Left cardiac atrium (tissue), 4 donors: Measurements from ENCODE around the gene PNMA1. TPM values are rescaled to one million over a fixed set of nuclear protein-coding genes. Genes with fewer than 3 reads are reported as not detected.
A peak's percentile ranks its signal among the peaks of the same experiment; 100 is the strongest.

Experiments used
- ATAC-seq, 2 donors: fragments of 200-7000 bp; cut with Tn5 transposase; one replicate each; pipeline ENCODE4 v1.9.1; 2020; ENCODE audit warnings: mild to moderate bottlenecking in 2 of 2, moderate library complexity in 2 of 2
- DNase-seq: peaks from one replicate; pipeline ENCODE4 v3.0.0-alpha.2; 2020
- intact Hi-C, 2 donors: fragments of 100-400 bp; cut with DNase I; formaldehyde crosslinking; loops; one replicate each; pipeline versions ENCODE4 v1.14.1 to v1.15.1; 2022 to 2023
- total RNA-seq, 2 donors: library from RNA; stranded (reverse); fragmentation: NEBNext Ultra II Directional; extraction: Animal tissue kit (Norgen Biotek cat#: 25700); gene quantifications; one replicate each; pipeline ENCODE4 v1.2.1, GENCODE V29; 2021
- donor health status: DM: no; HTN: yes; CAD: no.
- donor health status: DM: no; HTN: yes; CAD: no; lungs with severe emphysema.
- donor health status: DM: yes; HTN: yes; CAD: no.
- donor health status: Dilated cardiomyopathy.

PNMA1 gene
- total RNA-seq, 2 donors from 2014 or later, result 25.9 to 29.6 TPM

DNA sequence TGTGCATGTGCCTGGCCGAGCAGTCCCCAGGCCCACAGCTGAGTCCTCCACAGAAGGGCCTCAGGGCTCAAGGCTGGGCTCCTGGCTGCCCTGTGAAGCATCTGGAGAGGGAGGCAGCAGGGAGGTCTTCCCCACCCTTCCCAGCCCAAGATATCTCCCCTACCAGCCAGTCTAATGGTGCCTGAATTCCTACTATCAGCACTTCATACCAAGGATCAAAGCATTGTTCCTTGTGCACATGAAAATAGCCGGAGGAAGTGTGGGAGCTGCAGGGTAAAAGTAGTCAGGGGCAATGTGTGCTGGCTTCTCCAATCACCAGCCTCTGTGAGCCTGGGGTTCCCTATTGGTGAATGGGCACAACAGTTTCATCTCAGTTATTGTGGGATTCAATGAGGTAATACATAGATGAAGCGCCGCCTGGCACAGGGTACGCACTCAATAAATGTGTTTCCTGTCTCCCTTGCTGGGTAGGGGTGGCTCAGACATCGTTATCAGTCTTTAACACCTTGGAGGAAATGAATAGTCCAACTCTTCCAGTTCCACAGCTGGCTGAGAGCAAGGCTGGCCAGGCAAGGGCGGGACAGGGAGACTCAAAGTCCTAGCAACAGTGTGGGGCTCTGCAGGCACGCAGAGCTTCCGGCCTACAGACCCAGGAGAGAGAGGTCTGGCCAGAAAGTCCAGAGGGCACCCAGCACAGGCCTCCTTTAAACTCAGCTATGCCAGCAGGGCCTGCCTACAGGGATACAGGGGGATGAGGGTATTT is 39.1 kb upstream of the PNMA1 start:
- intact Hi-C loops, result no loop called here

DNA sequence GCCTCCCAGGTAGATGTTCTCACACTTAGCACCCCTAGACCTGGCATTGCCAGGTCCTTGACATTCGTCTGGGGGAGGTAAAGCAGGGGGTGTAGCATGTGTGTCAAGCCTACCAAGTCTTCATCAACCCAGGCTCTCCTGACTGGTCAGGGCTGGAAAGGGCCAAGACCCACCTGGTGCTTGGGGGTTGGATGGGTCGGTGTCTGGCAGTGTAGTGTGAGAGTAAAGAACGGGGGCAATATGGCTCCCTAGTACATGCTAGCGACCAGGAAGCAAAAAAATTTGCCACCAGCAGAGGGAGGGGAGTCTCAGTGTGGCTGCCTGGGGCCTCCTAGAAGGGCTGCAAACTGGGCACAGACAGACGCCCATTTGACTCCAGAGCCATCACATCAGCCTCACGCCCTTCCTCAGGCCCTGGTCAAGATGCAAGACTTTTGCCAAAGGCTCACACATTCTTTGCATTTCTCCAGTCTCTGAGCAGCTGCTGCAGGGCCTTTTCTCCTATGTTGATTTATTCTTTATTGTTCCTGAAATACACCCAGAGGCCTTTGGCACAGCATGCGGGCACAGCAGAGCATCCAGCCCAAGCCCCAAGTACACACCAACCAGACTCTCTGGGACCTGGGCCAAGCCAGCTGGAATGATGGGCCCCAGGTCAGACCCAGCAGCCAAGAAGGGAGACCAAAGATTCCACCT is 38.3 kb upstream of the PNMA1 start:
- intact Hi-C loops, result no loop called here
- ATAC-seq (peak; percentile 45 to 56), DNase-seq (peak; percentile 76)

More for the DNA sequence above, 39.1 kb upstream of the PNMA1 start:
- peak; percentile 33 to 50 for ATAC-seq
- peak; percentile 73 for DNase-seq

DNA sequence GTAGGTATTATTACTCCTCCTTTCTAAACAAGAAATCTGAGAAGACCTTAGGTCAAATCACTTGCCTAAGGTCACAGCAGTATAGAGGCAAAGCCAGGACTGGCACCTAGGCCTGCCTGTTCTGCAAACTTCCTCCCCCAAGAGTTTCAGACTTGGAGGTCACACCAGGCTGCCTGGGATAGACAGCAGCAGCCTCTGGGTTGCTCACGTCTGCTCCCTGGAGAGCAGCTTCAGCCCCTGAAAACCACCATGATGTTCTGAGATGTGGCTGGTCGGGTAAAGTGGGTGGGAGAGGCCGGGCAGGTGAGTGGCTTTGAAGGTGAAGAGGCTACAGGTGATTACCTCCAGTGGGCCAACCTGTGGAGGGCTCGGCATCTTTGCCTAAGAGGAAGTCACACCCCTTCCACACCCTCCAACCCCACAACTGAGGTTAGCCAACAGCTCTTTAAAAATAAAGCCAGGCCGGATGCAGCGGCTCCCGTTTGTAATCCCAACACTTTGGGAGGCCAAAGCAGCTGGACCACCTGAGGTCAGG is 37.0 kb upstream of the PNMA1 start:
- intact Hi-C loops, result no loop called here
- ATAC-seq, result no peak
- DNase-seq, result no peak

GRCh38 chr14:73750531-73750901 is 36.3 kb upstream of the PNMA1 start:
- ATAC-seq (no peak), DNase-seq (no peak)
- intact Hi-C loops, result no loop called here

GRCh38 chr14:73749706-73750530 is 35.7 kb upstream of the PNMA1 start:
- intact Hi-C loops, result no loop called here
- DNase-seq, result no peak
- no peak for ATAC-seq

GRCh38 chr14:73748858-73749357 is 34.7 kb upstream of the PNMA1 start:
- intact Hi-C loops, result no loop called here
- DNase-seq (no peak), ATAC-seq (no peak)

- ATAC-seq, result no peak
Observed at GRCh38 chr14:73747379-73748211, 33.4 kb upstream of the PNMA1 start.

GRCh38 chr14:73746520-73747378 is 32.6 kb upstream of the PNMA1 start:
- intact Hi-C loops, result no loop called here
- ATAC-seq, result peak in 1 of 2 donors; percentile 2
- DNase-seq, result no peak

More at GRCh38 chr14:73747379-73748211, 33.4 kb upstream of the PNMA1 start:
- DNase-seq, result no peak
- intact Hi-C loops, result no loop called here

- intact Hi-C loops, result no loop called here
- DNase-seq (no peak), ATAC-seq (no peak)
Observed at GRCh38 chr14:73745571-73746519, 31.7 kb upstream of the PNMA1 start.

DNA sequence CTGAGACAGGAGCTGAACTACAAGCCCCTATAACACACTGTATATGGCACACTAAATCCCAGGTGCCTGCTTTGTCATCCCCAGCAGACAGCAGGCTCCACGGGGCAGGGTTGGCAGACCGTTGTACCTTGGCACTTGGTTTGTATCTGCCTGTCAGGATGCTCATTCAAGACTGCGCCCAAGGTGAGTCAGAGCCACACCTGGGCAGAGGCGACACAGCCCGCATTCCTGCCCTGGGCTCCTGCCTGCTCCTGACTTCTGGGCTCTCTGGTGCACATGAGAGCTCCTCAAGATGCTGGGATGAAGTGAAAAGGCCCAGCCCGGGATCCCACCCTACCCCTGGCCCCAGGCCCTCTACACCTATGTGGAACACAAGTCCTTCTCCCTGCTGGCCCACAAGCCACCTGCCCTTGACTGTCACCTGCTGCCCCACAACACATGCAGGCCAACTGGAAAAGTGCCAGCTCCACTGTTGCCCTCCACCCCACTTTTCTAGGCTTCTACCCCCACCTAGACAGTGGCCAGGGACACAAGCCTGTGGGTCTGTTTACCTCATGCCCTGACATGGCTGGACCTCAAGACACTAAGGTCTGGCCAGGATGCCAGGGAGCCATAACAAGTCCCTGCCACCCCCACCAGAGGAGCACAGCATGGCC is 30.8 kb upstream of the PNMA1 start:
- no peak for DNase-seq
- no peak for ATAC-seq
- intact Hi-C loops, result loop anchor here in 1 of 2 donors (5.0 kb wide), 1 partner anchor 42 kb away; no protein-coding TSS in a partner anchor

- DNase-seq (no peak), ATAC-seq (no peak)
- intact Hi-C loops, result loop anchor here in 1 of 2 donors (5.0 kb wide), 1 partner anchor 43 kb away; no protein-coding TSS in a partner anchor
Observed at GRCh38 chr14:73744175-73744867, 30.1 kb upstream of the PNMA1 start.

GRCh38 chr14:73743431-73743931 is 29.3 kb upstream of the PNMA1 start:
- ATAC-seq (peak; percentile 3 to 6), DNase-seq (no peak)
- intact Hi-C loops, result loop anchor here in 1 of 2 donors (5.0 kb wide), 1 partner anchor 44 kb away; no protein-coding TSS in a partner anchor

- DNase-seq, result no peak
- intact Hi-C loops, result loop anchor here in 1 of 2 donors (5.0 kb wide), 1 partner anchor 45 kb away; no protein-coding TSS in a partner anchor
- ATAC-seq, result no peak
Observed at GRCh38 chr14:73742520-73743238, 28.5 kb upstream of the PNMA1 start.

DNA sequence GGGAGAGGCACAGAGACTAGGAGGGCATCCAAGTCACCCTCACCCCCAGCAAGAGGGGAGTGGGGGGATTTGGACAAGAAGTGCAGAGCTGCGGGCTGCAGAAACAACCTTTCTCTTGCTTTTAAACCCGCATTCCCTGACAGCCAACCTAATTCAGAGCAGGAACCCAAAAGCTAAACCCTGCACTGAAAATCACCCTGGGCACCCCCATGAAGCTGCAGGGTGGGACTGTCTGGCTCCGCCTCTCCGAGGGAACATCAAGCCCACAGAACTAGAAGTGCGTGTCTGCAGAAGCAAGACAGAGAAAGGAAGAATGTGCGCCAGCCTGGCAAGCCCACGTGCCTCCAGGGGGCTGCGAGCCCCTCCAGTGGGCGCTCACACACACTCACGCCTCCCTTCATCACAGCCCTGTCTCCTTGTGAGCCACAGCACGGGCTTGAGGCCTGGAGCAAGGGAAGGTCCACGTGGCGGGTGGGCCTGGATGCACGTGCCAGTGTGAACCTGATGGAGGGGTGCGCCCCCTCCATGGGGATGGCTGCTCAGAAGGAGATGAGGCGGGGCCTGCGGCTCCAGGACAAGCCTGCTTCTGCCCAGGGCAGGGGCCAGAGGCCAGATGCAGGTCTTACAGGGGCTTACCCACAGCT is 27.8 kb upstream of the PNMA1 start:
- DNase-seq (no peak), ATAC-seq (peak in 1 of 2 donors; percentile 1)
- intact Hi-C loops, result loop anchor here in 1 of 2 donors (5.0 kb wide), 1 partner anchor 45 kb away; no protein-coding TSS in a partner anchor
